PC-9 (cell line): ENCODE measurements around the gene RBMS2. TPM values are rescaled to one million over a fixed set of nuclear protein-coding genes. Genes with fewer than 3 reads are reported as not detected.

ENCODE experiments used
- BruUV-seq: library from RNA; stranded (reverse); fragments of 400-500 nt; replicated peaks from 2 replicates; lab custom pipeline; 2021; lab: Mats Ljungman, UMichigan
- CTCF ChIA-PET: fragments of 300-600 bp; sonication (Branson Sonifier 250); formaldehyde crosslinking; loops from one replicate; lab custom pipeline; 2022; ENCODE audit warnings: antibody characterized with exemption; lab: Charles Lee
- POLR2A ChIA-PET: fragments of 300-600 bp; sonication (Branson Sonifier 250); formaldehyde crosslinking; loops from one replicate; lab custom pipeline; 2022; ENCODE audit warnings: antibody characterized with exemption; ENCODE audit not compliant: unreplicated experiment; lab: Charles Lee
- DNase-seq, 2 experiments: peaks; one replicate each; pipeline versions ENCODE4 v3.0.0 to v3.0.0-alpha.2; 2015 to 2022; ENCODE audit warnings: mixed read lengths in 1 of 2
- H2AFZ ChIP-seq: fragments of 200-600 bp; sonication (generic); 2 replicates; pipeline ENCODE4 v1.8.1; 2017; ENCODE audit warnings: antibody characterized with exemption
- H3F3A ChIP-seq: fragments of 200-600 bp; sonication (generic); 2 replicates; pipeline ENCODE4 v1.8.1; 2017; ENCODE audit warnings: antibody characterized with exemption, mild to moderate bottlenecking, low read depth; ENCODE audit not compliant: insufficient read depth
- H3K27ac ChIP-seq: fragments of 200-600 bp; sonication (generic); 2 replicates; pipeline ENCODE4 v1.6.1; 2016; ENCODE audit warnings: mixed run types
- H3K27me3 ChIP-seq: fragments of 200-600 bp; sonication (generic); 2 replicates; pipeline ENCODE4 v1.6.1; 2016; ENCODE audit warnings: low read depth, mixed run types; ENCODE audit not compliant: insufficient read depth
- H3K36me3 ChIP-seq: fragments of 200-600 bp; sonication (generic); 2 replicates; pipeline ENCODE4 v1.6.1; 2016; ENCODE audit warnings: low read depth, mixed run types
- H3K4me1 ChIP-seq: fragments of 200-600 bp; sonication (generic); replicated peaks from 2 replicates; pipeline ENCODE4 v1.6.1; 2016; ENCODE audit warnings: mixed run types; ENCODE audit not compliant: insufficient read depth
- H3K4me2 ChIP-seq: fragments of 200-600 bp; sonication (generic); 2 replicates; pipeline ENCODE4 v1.6.1; 2017; ENCODE audit warnings: mixed run types
- H3K4me3 ChIP-seq: fragments of 200-600 bp; sonication (generic); 2 replicates; pipeline ENCODE4 v1.6.1; 2016; ENCODE audit warnings: mixed run types
- H3K79me2 ChIP-seq: fragments of 200-600 bp; sonication (generic); 2 replicates; pipeline ENCODE4 v1.6.1; 2017; ENCODE audit warnings: low read depth, mixed run types
- H3K9me2 ChIP-seq: fragments of 200-600 bp; sonication (generic); 2 replicates; pipeline ENCODE4 v1.8.1; 2017; ENCODE audit warnings: mild to moderate bottlenecking; ENCODE audit not compliant: insufficient read depth
- H3K9me3 ChIP-seq: fragments of 200-600 bp; sonication (generic); 2 replicates; pipeline ENCODE4 v1.8.1; 2016; ENCODE audit warnings: low read depth; ENCODE audit not compliant: insufficient read depth
- H4K20me1 ChIP-seq: fragments of 200-600 bp; sonication (generic); 2 replicates; pipeline ENCODE4 v1.8.1; 2017; ENCODE audit not compliant: insufficient read depth
- EZH2 ChIP-seq: fragments of 200-600 bp; sonication (generic); IDR thresholded peaks from 2 replicates; pipeline ENCODE4 v1.8.0; 2017; ENCODE audit warnings: antibody characterized with exemption, low read depth
- intact Hi-C: fragments of 100-400 bp; cut with micrococcal nuclease; formaldehyde crosslinking; loops from one replicate; pipeline ENCODE4 v1.10.0; 2022; ENCODE audit not compliant: unreplicated experiment
- total RNA-seq: library from RNA; stranded (reverse); gene quantifications from 2 replicates; pipeline ENCODE4 v1.2.3, GENCODE V29; 2021
- TF ChIP-seq, protein P1 (sequence below): fragments of 200-600 bp; sonication (generic); conservative IDR thresholded peaks from 2 replicates; pipeline ENCODE4 v1.6.1; 2017; ENCODE audit warnings: mixed run types, antibody characterized with exemption, mild to moderate bottlenecking, moderate library complexity

RBMS2 gene
- total RNA-seq, 1 experiment from 2014 or later: 81.8 TPM

DNA sequence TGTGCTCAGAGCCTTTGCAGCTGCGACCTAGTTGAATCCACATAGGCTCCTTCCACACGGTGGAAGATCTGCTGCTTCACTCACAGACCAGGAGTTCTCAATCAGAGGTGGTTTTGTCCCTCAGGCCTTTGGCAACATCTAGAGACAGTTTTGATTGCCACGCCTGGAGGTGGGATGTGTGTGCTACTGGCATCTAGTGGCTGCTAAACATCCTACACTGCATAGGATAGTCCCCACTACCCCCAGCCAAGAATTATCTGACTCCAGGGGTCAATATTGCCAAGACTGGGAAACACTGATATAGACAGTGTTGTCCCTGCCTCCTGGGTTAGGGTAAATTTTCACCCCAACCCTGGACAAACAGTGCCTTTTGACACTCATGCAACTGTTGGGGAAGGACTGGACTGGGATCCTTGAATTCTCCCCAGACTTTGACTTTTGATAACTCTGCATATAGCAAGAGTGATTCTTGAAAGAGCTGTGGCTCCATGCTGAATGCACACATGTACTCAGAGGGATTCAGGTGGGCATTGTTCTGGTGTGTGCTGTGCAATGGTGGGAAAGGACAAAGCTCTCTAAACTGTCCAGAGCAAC, 68.7 kb downstream of the RBMS2 start:
- CTCF ChIA-PET: no interaction called here
- BruUV-seq: no TSS peak
- intact Hi-C loops: no loop called here
- Histone ChIP-seq H3K9me3 (no peaks in the 10 kb centered on the region), H3K9me2 (no peaks in the 10 kb centered on the region), H3K27me3 (no peaks in the 10 kb centered on the region), H3K4me3 (no peak overlapping the region), H3K27ac (no peak overlapping the region), H3K79me2 (no peaks in the 10 kb centered on the region), H3F3A (peaks cover 34% of the 10 kb centered on the region), H2AFZ (no peak overlapping the region), H4K20me1 (peaks cover 5% of the 10 kb centered on the region; the same call in 1 of the 2 replicates), H3K4me1 (no peaks in the 10 kb centered on the region), H3K4me2 (no peak overlapping the region), H3K36me3 (peaks cover 15% of the 10 kb centered on the region)
- POLR2A ChIA-PET: no interaction called here
- no peak for DNase-seq
- TF ChIP-seq, protein P1, sequence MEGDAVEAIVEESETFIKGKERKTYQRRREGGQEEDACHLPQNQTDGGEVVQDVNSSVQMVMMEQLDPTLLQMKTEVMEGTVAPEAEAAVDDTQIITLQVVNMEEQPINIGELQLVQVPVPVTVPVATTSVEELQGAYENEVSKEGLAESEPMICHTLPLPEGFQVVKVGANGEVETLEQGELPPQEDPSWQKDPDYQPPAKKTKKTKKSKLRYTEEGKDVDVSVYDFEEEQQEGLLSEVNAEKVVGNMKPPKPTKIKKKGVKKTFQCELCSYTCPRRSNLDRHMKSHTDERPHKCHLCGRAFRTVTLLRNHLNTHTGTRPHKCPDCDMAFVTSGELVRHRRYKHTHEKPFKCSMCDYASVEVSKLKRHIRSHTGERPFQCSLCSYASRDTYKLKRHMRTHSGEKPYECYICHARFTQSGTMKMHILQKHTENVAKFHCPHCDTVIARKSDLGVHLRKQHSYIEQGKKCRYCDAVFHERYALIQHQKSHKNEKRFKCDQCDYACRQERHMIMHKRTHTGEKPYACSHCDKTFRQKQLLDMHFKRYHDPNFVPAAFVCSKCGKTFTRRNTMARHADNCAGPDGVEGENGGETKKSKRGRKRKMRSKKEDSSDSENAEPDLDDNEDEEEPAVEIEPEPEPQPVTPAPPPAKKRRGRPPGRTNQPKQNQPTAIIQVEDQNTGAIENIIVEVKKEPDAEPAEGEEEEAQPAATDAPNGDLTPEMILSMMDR: 0 out of 2 replicates have a peak, but pooled peaks have one; percentile 28
- no peak for TF ChIP-seq EZH2

- Histone ChIP-seq H3K27ac (no peak overlapping the region), H3K9me3 (no peaks in the 10 kb centered on the region), H3K4me1 (no peaks in the 10 kb centered on the region), H3K79me2 (no peaks in the 10 kb centered on the region), H3K9me2 (no peaks in the 10 kb centered on the region), H3F3A (peaks cover 42% of the 10 kb centered on the region), H3K4me3 (no peak overlapping the region), H2AFZ (no peak overlapping the region), H3K4me2 (no peak overlapping the region), H3K36me3 (peaks cover 11% of the 10 kb centered on the region; the same call in 1 of the 2 replicates), H3K27me3 (no peaks in the 10 kb centered on the region), H4K20me1 (peaks cover 5% of the 10 kb centered on the region; the same call in 1 of the 2 replicates)
- intact Hi-C loops: no loop called here
- ChIA-PET POLR2A (no interaction called here), CTCF (interaction anchor here (0.8 kb wide), 1 partner anchor 77 kb away, joined by 3 read pairs; no protein-coding TSS in a partner anchor)
- BruUV-seq: no TSS peak
- no peak for DNase-seq
- TF ChIP-seq, protein P1: no peak
- no peak for TF ChIP-seq EZH2
Measured at GRCh38 chr12:56591126-56591525, 69.5 kb downstream of the RBMS2 start.

DNA sequence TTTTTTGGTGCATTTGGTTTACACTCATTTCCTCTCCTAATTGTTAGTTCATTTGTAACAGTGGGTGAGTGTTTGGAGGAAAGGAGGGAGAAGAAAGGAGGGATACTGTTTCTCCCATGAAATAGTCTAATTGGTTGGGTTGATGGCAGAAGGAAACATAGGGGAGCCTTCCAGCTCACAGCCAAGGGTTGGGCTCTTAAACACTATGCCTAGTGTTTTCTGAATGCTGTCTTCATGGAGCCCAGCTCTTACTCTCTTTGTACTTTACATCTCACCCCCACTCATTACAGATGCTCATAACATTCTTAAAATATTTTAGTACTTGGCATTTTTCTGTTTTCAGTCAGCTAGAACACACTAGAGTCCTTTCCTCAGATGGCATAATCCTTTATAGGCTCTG, 70.3 kb downstream of the RBMS2 start:
- BruUV-seq: no TSS peak
- CTCF ChIA-PET: no interaction called here
- Histone ChIP-seq H3K36me3 (peaks cover 11% of the 10 kb centered on the region; the same call in 1 of the 2 replicates), H4K20me1 (peaks cover 5% of the 10 kb centered on the region; the same call in 1 of the 2 replicates), H3K79me2 (no peaks in the 10 kb centered on the region), H3F3A (peaks cover 50% of the 10 kb centered on the region), H3K9me2 (no peaks in the 10 kb centered on the region), H3K27me3 (no peaks in the 10 kb centered on the region), H3K4me2 (no peak overlapping the region), H3K4me3 (no peak overlapping the region), H3K9me3 (no peaks in the 10 kb centered on the region), H2AFZ (no peak overlapping the region), H3K27ac (no peak overlapping the region), H3K4me1 (no peaks in the 10 kb centered on the region)
- intact Hi-C loops: no loop called here
- POLR2A ChIA-PET: no interaction called here
- no peak for DNase-seq
- TF ChIP-seq, protein P1: no peak
- TF ChIP-seq EZH2: no peak
